GM18868 (cell line): ENCODE data around the gene CD151.

Experiments used
- ATAC-seq: cut with Tn5 transposase; IDR thresholded peaks from one replicate; pipeline ENCODE4 v1.9.1; 2021; ENCODE audit warnings: mild to moderate bottlenecking, moderate library complexity; ENCODE audit not compliant: unreplicated experiment

Gene CD151

GRCh38 chr11:841981-842369 lies 9.2 kb downstream of the CD151 start:
- ATAC-seq = peak; percentile 14

- peak; percentile 64 for ATAC-seq
Measured at GRCh38 chr11:842370-843002, 9.7 kb downstream of the CD151 start, which contains the start of the genes POLR2L and TSPAN4. Gene POLR2L, minus strand, starts transcription at chr11:842529. Its CDS starts 21 bp downstream, at chr11:842508. Gene TSPAN4, plus strand, starts transcription at chr11:842852. Its CDS starts 7,453 bp downstream, at chr11:850305.

GRCh38 chr11:843086-843734 lies 10.5 kb downstream of the CD151 start:
- no peak for ATAC-seq

- ATAC-seq = no peak
Measured at GRCh38 chr11:843818-844692, 11.3 kb downstream of the CD151 start.

- ATAC-seq = no peak
Measured at GRCh38 chr11:844693-845644, 12.2 kb downstream of the CD151 start.

- no peak for ATAC-seq
Measured at GRCh38 chr11:845872-846495, 13.2 kb downstream of the CD151 start.

GRCh38 chr11:846496-847098 lies 13.8 kb downstream of the CD151 start:
- ATAC-seq = no peak

- ATAC-seq = no peak
Measured at GRCh38 chr11:847876-848275, 15.1 kb downstream of the CD151 start.

GRCh38 chr11:848380-848931 lies 15.7 kb downstream of the CD151 start:
- no peak for ATAC-seq

- ATAC-seq = no peak
Measured at GRCh38 chr11:849104-849824, 16.5 kb downstream of the CD151 start.

GRCh38 chr11:849951-850774 lies 17.4 kb downstream of the CD151 start:
- no peak for ATAC-seq

- no peak for ATAC-seq
Measured at GRCh38 chr11:850775-851763, 18.3 kb downstream of the CD151 start.

- ATAC-seq = no peak
Measured at GRCh38 chr11:852762-853161, 20.0 kb downstream of the CD151 start.

- no peak for ATAC-seq
Measured at GRCh38 chr11:853682-854448, 21.1 kb downstream of the CD151 start.

GRCh38 chr11:854601-855329 lies 22.0 kb downstream of the CD151 start:
- no peak for ATAC-seq
